Nephron progenitor cell (in vitro differentiated cells): ENCODE measurements around the gene CLDN16.
A peak's percentile ranks its signal among the peaks of the same experiment; 100 is the strongest.

Source experiments
- DNase-seq: peaks from one replicate; pipeline ENCODE4 v3.0.0; 2021
- H3K27ac Mint-ChIP-seq: 2 replicates; pipeline ENCODE4 v1.8.0; 2021; ENCODE audit warnings: mild to moderate bottlenecking, moderate library complexity, mixed read lengths
- H3K27me3 Mint-ChIP-seq: 2 replicates; pipeline ENCODE4 v1.8.0; 2021; ENCODE audit warnings: mild to moderate bottlenecking, low read depth, mixed read lengths; ENCODE audit not compliant: poor library complexity
- H3K36me3 Mint-ChIP-seq: 2 replicates; pipeline ENCODE4 v1.8.0; 2021; ENCODE audit warnings: low read depth, mixed read lengths
- H3K4me1 Mint-ChIP-seq: 2 replicates; pipeline ENCODE4 v1.8.0; 2021; ENCODE audit warnings: mixed read lengths
- H3K4me3 Mint-ChIP-seq: 2 replicates; pipeline ENCODE4 v1.8.0; 2021; ENCODE audit warnings: mild to moderate bottlenecking, moderate library complexity, mixed read lengths
- H3K9me3 Mint-ChIP-seq: 2 replicates; pipeline ENCODE4 v1.8.0; 2021; ENCODE audit warnings: mild to moderate bottlenecking, moderate library complexity, mixed read lengths
- TF ChIP-seq, protein P1 (sequence below): fragments of 200-600 bp; sonication (generic); IDR thresholded peaks from 2 replicates; pipeline ENCODE4 v1.5.0; 2021; ENCODE audit warnings: antibody characterized with exemption

Gene CLDN16

DNA sequence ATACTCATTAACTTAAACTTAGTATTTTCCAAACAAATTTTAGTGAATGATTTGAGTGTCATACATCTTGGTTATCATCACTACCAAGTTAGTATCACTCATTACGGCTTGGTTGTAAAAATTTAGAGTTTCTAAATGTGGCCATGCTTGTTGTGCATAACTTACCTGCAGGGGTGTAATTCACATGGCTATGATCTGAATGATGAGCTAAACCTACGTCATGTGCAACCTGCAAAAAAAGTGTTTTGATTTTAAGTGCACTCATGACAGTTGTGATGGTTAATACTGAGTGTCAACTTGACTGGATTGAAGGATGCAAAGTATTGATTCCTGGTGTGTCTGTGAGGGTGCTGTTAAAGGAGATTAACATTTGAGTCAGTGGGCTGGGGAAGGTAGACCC is 17.6 kb upstream of the CLDN16 start:
- Mint-ChIP-seq H3K27me3 (no peaks in the 10 kb centered on the region), H3K27ac (no peak overlapping the region), H3K36me3 (no peaks in the 10 kb centered on the region), H3K9me3 (no peaks in the 10 kb centered on the region), H3K4me3 (no peak overlapping the region), H3K4me1 (peaks cover 26% of the 10 kb centered on the region)
- TF ChIP-seq, protein P1, sequence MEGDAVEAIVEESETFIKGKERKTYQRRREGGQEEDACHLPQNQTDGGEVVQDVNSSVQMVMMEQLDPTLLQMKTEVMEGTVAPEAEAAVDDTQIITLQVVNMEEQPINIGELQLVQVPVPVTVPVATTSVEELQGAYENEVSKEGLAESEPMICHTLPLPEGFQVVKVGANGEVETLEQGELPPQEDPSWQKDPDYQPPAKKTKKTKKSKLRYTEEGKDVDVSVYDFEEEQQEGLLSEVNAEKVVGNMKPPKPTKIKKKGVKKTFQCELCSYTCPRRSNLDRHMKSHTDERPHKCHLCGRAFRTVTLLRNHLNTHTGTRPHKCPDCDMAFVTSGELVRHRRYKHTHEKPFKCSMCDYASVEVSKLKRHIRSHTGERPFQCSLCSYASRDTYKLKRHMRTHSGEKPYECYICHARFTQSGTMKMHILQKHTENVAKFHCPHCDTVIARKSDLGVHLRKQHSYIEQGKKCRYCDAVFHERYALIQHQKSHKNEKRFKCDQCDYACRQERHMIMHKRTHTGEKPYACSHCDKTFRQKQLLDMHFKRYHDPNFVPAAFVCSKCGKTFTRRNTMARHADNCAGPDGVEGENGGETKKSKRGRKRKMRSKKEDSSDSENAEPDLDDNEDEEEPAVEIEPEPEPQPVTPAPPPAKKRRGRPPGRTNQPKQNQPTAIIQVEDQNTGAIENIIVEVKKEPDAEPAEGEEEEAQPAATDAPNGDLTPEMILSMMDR, result no peak
- DNase-seq, result no peak

DNA sequence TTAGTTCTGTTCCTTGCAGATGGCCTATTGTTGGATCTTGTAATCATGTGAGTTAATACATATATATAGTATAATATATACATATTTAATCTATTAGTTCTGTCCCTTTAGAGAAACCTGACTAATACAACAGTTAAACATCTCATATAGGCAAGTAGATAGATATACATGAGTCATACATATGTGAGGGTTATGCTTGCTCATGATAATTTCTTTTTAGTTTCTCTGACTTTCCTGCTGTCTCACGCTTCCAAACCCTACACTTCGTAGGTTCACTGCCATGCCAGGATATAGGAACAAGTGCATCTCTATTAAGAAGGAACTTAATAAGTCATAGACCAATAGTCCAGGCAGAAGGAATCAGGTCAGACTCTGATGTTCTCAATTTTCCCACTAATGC is 16.8 kb upstream of the CLDN16 start:
- no peaks in the 10 kb centered on the region for H3K9me3 Mint-ChIP-seq
- peaks cover 24% of the 10 kb centered on the region for H3K4me1 Mint-ChIP-seq
- H3K27me3 Mint-ChIP-seq, result no peaks in the 10 kb centered on the region
- TF ChIP-seq, protein P1, result no peak
- no peak overlapping the region for H3K4me3 Mint-ChIP-seq
- no peaks in the 10 kb centered on the region for H3K36me3 Mint-ChIP-seq
- no peak for DNase-seq
- no peak overlapping the region for H3K27ac Mint-ChIP-seq

DNA sequence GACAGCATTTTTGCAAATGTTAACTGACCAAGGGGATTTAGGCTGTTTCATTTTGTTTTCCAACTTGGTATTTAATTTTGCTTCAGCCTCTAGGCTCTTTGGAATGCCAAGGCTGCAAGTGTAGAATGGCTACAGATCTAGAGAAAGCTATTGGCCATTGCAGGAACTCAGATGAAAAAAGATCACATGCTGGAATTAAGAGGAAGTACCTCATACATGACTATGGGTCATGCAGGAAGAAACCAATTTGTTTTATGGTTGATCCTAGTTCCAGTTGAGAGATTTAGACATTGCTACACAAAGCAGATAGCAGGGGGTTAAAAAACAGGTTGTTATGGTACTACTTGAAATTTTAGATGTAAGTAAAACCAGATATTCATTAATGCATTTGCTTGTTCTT is 12.7 kb upstream of the CLDN16 start:
- peaks cover 31% of the 10 kb centered on the region for H3K4me1 Mint-ChIP-seq
- H3K27ac Mint-ChIP-seq, result no peak overlapping the region
- no peaks in the 10 kb centered on the region for H3K27me3 Mint-ChIP-seq
- H3K4me3 Mint-ChIP-seq, result no peak overlapping the region
- TF ChIP-seq, protein P1, result no peak
- H3K9me3 Mint-ChIP-seq, result no peaks in the 10 kb centered on the region
- no peak for DNase-seq
- H3K36me3 Mint-ChIP-seq, result no peaks in the 10 kb centered on the region

DNA sequence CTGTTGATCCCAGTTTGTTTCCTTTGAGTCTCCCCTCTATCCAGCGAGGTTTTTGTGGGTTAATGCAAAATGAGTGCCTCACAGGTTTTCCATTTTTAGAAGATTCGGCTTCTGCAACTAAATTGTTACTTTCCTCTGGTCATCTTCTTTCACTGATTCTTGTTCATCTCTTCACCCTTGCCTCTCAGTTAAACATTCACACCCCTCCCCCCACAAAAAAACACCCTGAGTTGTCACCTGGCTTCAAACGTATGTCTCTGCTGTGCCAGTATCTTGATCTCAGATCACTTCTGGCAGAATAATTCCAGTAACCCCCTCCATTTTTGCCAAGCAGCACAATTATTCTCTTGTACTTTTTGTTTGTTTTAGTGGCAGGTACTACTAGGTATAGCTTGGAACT is 12.3 kb upstream of the CLDN16 start:
- TF ChIP-seq, protein P1, result no peak
- H3K27ac Mint-ChIP-seq, result peak overlapping the region; percentile 87
- no peak for DNase-seq
- peaks cover 31% of the 10 kb centered on the region for H3K4me1 Mint-ChIP-seq
- H3K9me3 Mint-ChIP-seq, result no peaks in the 10 kb centered on the region
- no peak overlapping the region for H3K4me3 Mint-ChIP-seq
- H3K36me3 Mint-ChIP-seq, result no peaks in the 10 kb centered on the region
- no peaks in the 10 kb centered on the region for H3K27me3 Mint-ChIP-seq

DNA sequence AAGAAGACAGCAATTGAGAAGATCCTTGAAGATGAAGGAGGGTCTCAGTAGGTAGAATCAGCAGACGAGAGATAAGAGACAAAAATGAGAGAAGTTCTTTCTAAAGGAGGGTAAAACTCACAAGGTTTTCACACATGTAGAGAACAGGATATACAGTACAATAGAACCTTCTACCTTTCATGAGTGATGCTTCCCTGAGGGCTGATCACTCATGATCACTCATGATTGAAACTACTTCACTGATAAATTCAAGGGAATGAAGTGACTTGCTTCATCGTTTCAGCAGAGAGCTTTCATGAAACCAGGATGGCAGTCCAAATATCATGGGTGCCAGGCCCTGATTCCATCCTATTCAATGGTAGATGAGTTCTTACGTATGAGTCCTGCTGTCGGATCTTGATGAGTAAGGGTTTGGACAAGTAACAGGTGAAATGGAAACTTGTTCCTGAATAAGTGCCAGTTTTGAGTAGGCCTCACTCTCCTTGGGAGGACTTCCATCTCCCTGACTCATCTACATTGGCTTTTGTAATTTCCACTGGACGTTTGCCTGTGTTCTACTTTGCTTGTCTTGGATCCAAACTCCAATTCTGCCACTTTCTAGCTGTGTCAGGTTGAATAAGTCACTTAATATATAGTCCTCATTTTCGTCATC is 9.6 kb upstream of the CLDN16 start:
- H3K9me3 Mint-ChIP-seq, result no peaks in the 10 kb centered on the region
- no peak overlapping the region for H3K4me3 Mint-ChIP-seq
- DNase-seq, result no peak
- no peak overlapping the region for H3K27ac Mint-ChIP-seq
- peaks cover 31% of the 10 kb centered on the region for H3K4me1 Mint-ChIP-seq
- TF ChIP-seq, protein P1, result no peak
- no peaks in the 10 kb centered on the region for H3K27me3 Mint-ChIP-seq
- no peaks in the 10 kb centered on the region for H3K36me3 Mint-ChIP-seq

DNA sequence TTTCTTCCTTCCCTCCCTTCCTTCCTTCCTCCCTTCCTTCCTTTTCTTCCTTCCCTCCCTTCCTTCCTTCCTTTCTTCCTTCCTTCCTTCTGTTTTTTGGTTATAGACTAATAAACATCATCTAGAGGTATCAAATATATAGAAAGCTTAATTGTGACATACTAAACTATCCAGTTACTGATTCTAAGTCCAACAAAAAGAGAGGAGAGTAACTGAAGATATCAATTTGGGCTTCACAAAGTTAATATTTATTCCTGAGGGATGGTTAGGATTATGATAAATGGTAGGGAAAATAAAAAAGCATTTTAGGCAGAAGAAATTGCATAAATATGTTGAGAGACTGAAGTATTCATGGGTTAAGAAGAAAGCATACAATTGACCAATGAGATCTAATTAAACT is 7.8 kb upstream of the CLDN16 start:
- Mint-ChIP-seq H3K27me3 (no peaks in the 10 kb centered on the region), H3K4me1 (peaks cover 17% of the 10 kb centered on the region), H3K36me3 (no peaks in the 10 kb centered on the region), H3K4me3 (no peak overlapping the region), H3K9me3 (no peaks in the 10 kb centered on the region), H3K27ac (no peak overlapping the region)
- no peak for DNase-seq
- TF ChIP-seq, protein P1, result no peak
